Urothelium cell line (cell line): ENCODE data around the gene ZNF519.

Source experiments
- DNase-seq: peaks from one replicate; pipeline ENCODE4 v3.0.0; 2011; ENCODE audit warnings: low spot score, mixed read lengths
- FAIRE-seq: peaks from 2 replicates; lab custom pipeline; 2011; peaks lifted over from hg19 to GRCh38; lab: Jason Lieb, UNC

The ZNF519 gene

DNA sequence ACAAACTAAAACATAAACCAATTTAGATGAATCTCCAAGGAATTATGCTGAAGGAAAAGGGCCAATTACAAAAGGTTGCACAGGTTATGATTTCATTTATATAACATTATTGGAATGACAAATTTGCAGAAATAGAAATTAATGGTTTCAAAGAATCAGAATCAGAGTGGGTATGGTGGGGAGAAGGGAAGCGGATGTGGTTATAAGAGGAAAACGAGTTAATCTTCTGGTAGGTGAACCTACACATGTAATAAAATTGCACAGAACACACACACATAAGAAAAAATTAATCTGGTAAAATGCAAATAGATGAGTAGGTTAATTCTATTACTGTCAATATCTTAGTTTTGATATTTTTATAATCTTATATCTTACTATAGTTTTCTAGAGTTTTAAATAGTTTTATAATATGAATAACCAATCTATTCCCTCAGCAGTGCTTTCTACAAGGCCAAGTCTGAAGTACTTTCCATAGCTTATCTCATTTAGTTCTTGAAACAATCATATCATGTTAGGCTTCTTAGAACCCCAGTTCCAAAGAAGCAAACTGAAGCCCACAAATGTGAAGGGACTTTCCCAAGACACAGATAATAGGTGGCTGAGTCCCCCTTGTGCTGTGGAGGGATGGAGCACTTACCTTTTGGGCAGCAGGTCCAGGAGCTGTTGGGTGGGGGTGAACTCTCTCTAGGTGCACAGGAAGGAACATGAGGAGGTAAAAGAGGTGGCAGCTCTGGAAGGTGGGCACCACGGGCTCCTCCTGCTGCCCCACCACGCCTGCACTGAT lies 31.5 kb downstream of the ZNF519 start:
- FAIRE-seq (no peak), DNase-seq (no peak)

DNA sequence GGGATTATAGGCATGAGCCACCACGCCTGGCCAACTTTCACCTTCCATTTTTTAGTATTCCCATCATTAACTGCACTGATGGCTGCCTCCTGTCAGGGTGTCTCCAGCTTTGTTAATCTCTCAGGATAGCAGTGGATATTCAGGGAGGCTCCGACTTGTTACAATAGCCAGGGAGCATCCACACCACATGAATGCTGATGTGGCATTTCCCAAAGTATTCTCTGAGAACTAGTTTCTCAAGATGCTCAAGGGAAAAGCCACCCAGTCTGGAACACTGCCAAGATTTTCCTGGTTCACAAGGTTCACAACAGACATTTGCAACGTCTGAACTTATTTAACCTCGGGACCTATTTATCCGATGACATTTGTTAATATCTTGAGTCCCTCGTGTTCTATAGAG lies 33.8 kb downstream of the ZNF519 start:
- FAIRE-seq (no peak), DNase-seq (no peak)

DNA sequence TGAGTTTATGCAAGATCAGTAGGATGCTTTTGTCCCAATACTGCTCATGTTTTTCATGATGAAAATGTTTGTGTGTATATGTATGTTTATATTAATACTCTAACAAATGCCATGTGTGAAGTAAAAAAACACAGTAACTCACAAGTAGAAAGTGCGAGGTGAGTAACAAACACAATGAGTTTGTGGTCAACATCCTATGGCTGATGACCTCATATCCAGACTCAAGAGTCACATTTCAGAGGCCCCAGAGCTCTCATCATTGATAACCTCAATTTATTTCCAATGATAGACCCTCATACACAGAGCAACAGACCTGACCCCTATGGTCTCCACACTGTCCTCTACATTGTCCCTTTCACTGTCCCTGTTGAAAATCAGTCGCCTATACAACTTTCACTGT lies 34.5 kb downstream of the ZNF519 start:
- FAIRE-seq (no peak), DNase-seq (no peak)

DNA sequence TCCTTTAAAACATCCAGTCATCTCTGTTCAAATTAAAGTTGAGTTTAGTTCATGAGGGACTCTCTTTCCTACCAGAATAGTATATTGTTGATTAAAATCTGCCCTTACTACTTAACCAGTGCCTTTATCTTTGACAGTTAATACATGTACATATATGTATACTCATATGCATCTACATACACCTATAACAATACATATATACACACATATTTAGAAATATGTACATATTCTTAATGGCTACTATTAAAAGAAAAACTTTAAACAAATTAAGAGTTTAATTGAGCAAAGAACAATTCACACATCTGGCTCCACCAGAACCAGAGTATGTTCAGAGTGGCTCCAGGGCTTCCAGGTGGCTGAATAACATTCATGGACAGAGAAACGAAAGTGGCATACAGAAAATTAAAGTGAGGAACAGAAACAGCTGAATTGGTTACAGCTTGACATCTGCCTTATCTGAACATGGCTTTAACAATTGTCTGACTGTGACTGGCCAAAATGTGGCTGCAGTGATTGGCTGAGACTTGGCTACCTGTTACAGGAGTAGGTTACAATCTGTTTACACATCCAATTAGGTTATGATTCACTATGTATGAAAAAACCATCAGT lies 38.8 kb downstream of the ZNF519 start:
- DNase-seq (no peak), FAIRE-seq (peak; percentile 52)

GRCh38 chr18:14092625-14093306 lies 39.5 kb downstream of the ZNF519 start:
- FAIRE-seq (no peak), DNase-seq (no peak)

GRCh38 chr18:14089781-14090180 lies 42.5 kb downstream of the ZNF519 start:
- peak; percentile 92 for FAIRE-seq
- DNase-seq = no peak

DNA sequence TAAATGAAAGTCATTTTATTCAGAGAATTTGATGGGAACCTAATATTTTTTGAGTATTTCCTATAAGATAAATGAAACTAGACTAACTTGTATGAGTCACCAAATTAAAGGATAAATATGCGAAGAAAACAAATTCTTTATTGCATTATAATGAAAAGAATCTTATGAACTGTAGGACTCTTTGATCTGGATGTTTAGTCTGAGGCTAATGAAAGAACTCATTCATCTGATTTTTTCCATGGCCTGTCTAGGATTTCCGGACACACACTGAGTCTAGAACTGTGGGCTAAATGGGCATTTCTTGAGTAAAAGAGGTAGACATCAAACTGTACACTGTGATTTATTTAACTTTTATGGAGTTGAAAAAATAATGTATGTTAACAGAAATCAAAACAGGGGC lies 43.0 kb downstream of the ZNF519 start:
- DNase-seq (no peak), FAIRE-seq (peak; percentile 32)

GRCh38 chr18:14086458-14087231 lies 45.6 kb downstream of the ZNF519 start:
- peak; percentile 94 for FAIRE-seq
- peak; percentile 79 for DNase-seq

GRCh38 chr18:14085770-14086457 lies 46.3 kb downstream of the ZNF519 start:
- FAIRE-seq (peak; percentile 96), DNase-seq (no peak)

- DNase-seq (no peak), FAIRE-seq (peak; percentile 92)
Measured at GRCh38 chr18:14075196-14075595, 57.0 kb downstream of the ZNF519 start.

DNA sequence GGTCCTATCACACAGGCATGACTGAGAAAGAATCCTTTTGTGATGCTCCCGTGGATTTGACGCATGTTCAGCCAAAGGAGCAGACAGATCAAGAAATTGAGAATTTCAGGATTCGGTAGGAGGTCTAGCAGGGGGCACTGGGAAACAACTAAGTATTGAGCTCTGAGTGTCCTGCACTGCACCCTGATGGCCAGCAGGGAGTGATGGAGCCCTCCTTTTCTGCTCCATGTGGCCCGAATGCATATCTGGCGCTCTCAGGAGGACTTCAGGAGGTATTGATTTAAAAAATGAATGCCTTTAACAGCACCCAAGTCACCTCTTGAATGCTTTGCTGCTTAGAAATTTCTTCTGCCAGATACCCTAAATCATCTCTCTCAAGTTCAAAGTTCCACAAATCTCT lies 58.0 kb downstream of the ZNF519 start:
- peak; percentile 61 for FAIRE-seq
- DNase-seq = peak; percentile 62

- DNase-seq (no peak), FAIRE-seq (peak; percentile 98)
Measured at GRCh38 chr18:14053661-14054060, 78.6 kb downstream of the ZNF519 start.
